Transverse colon (tissue), 4 donors: ENCODE data around the gene N4BP2L1. TPM values are rescaled to one million over a fixed set of nuclear protein-coding genes. Genes with fewer than 3 reads are reported as not detected.

Experiments
- DNase-seq: peaks from one replicate; pipeline ENCODE4 v3.0.0-alpha.2; 2019
- H3K27ac ChIP-seq, 4 donors: fragments of 200-600 bp; sonication (generic); 2 replicates each; pipeline ENCODE4 v1.5.1; 2016 to 2018; ENCODE audit warnings: inconsistent platforms in 4 of 4
- H3K27me3 ChIP-seq: fragments of 200-600 bp; sonication (generic); 2 replicates; pipeline ENCODE4 v1.5.1; 2017; ENCODE audit warnings: inconsistent platforms
- H3K36me3 ChIP-seq, 4 donors: fragments of 200-600 bp; sonication (generic); 2 replicates each; pipeline ENCODE4 v1.5.1; 2017 to 2019; ENCODE audit warnings: inconsistent platforms in 4 of 4
- H3K4me1 ChIP-seq, 4 donors: fragments of 200-600 bp; sonication (generic); 2 replicates each; pipeline ENCODE4 v1.5.1; 2017 to 2020; ENCODE audit warnings: inconsistent platforms in 4 of 4
- H3K4me3 ChIP-seq, 4 donors: fragments of 200-600 bp; sonication (generic); 1 replicate in 1 of 4; 2 replicates in 3 of 4; pipeline versions ENCODE4 v1.5.1 to v1.6.1; 2017 to 2019; ENCODE audit warnings: inconsistent platforms in 4 of 4
- H3K9me3 ChIP-seq, 2 donors: fragments of 200-600 bp; sonication (generic); 2 replicates each; pipeline ENCODE4 v1.5.1; 2017 to 2019; ENCODE audit warnings: inconsistent platforms in 2 of 2
- EP300 ChIP-seq: sonication (generic); formaldehyde crosslinking; IDR thresholded peaks from one replicate; pipeline ENCODE4 v1.6.1; 2017; ENCODE audit warnings: antibody characterized with exemption, low read depth
- POLR2A ChIP-seq: fragments of 450-650 bp; IDR thresholded peaks from one replicate; pipeline ENCODE4 v1.6.1; 2016; ENCODE audit warnings: antibody characterized with exemption, mild to moderate bottlenecking, moderate library complexity
- POLR2AphosphoS5 ChIP-seq, 3 donors: sonication (generic); formaldehyde crosslinking; IDR thresholded peaks; one replicate each; pipeline ENCODE4 v1.6.1; 2016; ENCODE audit warnings: antibody characterized with exemption in 3 of 3
- WGBS, 2 donors: methylation state at CpG; one replicate each; pipeline ENCODE4 v1.1.5; 2018; ENCODE audit warnings: low coverage in 1 of 2; 5-methylcytosine and 5-hydroxymethylcytosine counted together
- in situ Hi-C, 4 donors: fragments of 200-750 bp; cut with MboI; loops; one replicate each; pipeline versions ENCODE4 v1.15.0 to v1.15.1; 2017; ENCODE audit warnings: low sequenced_read_pairs in 3 of 4, low pct_ligation_motif_present in 1 of 4, low pct_unique_long_range_greater_than_20kb in 1 of 4
- intact Hi-C: fragments of 100-400 bp; cut with DNase I; formaldehyde crosslinking; loops from one replicate; pipeline ENCODE4 v1.15.1; 2023; ENCODE audit warnings: low total_unique reads
- total RNA-seq, 4 donors: library from RNA; depleted of rRNA; stranded (reverse); fragments of >200 nt; gene quantifications; one replicate each; pipeline ENCODE4 v1.1.0, GENCODE V29; 2016
- TF ChIP-seq, protein P1 (sequence below), 5 experiments: fragments of 200-600 bp in 3 of 5; fragments of 450-650 bp in 2 of 5; sonication (generic) in 3 of 5; IDR thresholded peaks; 1 replicate in 2 of 5; 2 replicates in 3 of 5; pipeline ENCODE4 v1.5.1; 2016 to 2017; ENCODE audit warnings: antibody characterized with exemption in 5 of 5, inconsistent platforms in 3 of 5, mild to moderate bottlenecking in 2 of 5, moderate library complexity in 1 of 5

The N4BP2L1 gene
- total RNA-seq, 4 donors from 2014 or later, result 1.5 to 25.1 (median 8.9) TPM

DNA sequence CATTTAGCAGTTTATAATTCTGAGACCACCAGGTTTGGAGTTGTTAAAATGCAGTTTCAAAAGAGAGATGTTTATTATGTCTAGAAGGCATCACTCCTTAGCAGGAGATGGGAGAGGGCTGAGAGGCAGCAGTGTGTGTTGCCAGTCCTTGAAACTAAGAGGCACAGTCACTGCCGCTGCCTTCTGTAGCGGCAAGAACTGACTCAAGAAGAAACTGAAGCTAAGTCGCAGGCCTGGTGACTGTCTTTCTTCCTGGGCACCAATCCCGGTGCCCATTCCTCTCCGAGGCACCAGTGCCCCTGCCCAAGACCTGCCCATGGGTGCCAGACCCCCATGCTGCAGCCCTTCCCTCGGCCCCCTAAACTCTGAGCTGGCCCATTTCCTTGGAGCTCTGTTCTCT, 20.1 kb downstream of the N4BP2L1 start:
- Histone ChIP-seq H3K27ac (no peak overlapping the region), H3K36me3 (peaks cover 0 to 3% (median 1%) of the 10 kb centered on the region in 4 donors), H3K4me1 (no peaks in the 10 kb centered on the region), H3K4me3 (no peak overlapping the region), H3K9me3 (no peaks in the 10 kb centered on the region), H3K27me3 (no peaks in the 10 kb centered on the region)
- 76 to 80% methylated on average over 2 to 6 of the region's 6 CpGs for WGBS, 2 donors
- no peak for DNase-seq
- TF ChIP-seq EP300 (no peak), POLR2AphosphoS5 (IDR thresholded peaks at IDR 0.05) (no peak), POLR2A (no peak)
- TF ChIP-seq, protein P1, sequence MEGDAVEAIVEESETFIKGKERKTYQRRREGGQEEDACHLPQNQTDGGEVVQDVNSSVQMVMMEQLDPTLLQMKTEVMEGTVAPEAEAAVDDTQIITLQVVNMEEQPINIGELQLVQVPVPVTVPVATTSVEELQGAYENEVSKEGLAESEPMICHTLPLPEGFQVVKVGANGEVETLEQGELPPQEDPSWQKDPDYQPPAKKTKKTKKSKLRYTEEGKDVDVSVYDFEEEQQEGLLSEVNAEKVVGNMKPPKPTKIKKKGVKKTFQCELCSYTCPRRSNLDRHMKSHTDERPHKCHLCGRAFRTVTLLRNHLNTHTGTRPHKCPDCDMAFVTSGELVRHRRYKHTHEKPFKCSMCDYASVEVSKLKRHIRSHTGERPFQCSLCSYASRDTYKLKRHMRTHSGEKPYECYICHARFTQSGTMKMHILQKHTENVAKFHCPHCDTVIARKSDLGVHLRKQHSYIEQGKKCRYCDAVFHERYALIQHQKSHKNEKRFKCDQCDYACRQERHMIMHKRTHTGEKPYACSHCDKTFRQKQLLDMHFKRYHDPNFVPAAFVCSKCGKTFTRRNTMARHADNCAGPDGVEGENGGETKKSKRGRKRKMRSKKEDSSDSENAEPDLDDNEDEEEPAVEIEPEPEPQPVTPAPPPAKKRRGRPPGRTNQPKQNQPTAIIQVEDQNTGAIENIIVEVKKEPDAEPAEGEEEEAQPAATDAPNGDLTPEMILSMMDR (IDR thresholded peaks at IDR 0.05), result no peak
- intact Hi-C loops, result no loop called here
- in situ Hi-C loops, result no loop called here

DNA sequence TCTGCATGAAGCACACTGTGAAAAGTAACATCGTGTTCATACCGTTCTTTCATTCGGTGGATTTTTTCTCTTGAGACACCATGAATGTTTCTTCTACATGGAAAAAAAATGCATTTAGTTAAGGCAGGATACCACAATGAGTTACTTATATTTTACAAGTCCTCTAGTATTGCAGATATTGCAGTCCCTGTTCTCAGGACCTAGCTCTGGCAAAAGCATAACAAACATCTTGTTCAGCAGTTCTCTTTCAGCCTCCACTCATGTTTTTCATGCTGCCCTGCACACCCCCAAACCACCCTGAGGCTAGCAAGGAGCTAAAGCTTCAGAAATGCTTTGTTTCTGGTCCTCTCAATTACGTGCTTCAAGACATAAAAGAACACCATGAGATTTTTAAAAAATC, 24.8 kb downstream of the N4BP2L1 start:
- H3K9me3 ChIP-seq, result no peaks in the 10 kb centered on the region
- intact Hi-C loops (no loop called here), in situ Hi-C loops (no loop called here)
- DNase-seq, result no peak
- H3K27ac ChIP-seq, result no peak overlapping the region
- no peaks in the 10 kb centered on the region for H3K4me1 ChIP-seq
- 92 to 94% methylated on average over 4 of the region's 4 CpGs for WGBS, 2 donors
- TF ChIP-seq POLR2AphosphoS5 (IDR thresholded peaks at IDR 0.05) (no peak), POLR2A (no peak), EP300 (no peak)
- TF ChIP-seq, protein P1 (IDR thresholded peaks at IDR 0.05), result no peak
- H3K4me3 ChIP-seq, result no peak overlapping the region
- H3K36me3 ChIP-seq, result peaks cover 0 to 7% (median 2%) of the 10 kb centered on the region in 4 donors
- H3K27me3 ChIP-seq, result no peaks in the 10 kb centered on the region

DNA sequence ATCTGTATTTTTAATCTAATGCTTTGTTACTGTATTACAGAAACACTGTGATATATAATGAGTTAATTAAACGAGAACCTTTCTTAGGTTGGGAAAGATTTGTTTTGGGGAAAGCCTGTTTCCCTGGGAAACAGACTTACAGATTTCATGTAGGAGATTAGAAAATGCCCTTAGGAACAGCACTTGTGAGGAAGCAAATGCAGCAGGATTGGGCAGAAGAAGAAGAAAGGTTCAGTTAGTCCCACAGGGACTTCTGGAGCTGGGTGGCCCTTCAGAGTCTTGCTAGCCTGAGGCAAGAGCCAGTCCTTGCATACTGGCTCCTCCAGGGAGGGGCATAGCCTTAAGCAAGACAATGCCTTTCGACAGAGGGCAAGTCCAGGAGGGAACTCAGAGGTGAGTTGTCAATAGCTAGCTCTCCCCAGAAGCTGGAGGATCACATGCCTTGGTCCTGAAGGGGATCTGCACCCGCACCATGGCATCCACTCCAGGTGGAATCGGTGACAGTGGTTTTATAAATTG, 36.8 kb downstream of the N4BP2L1 start:
- no peaks in the 10 kb centered on the region for H3K36me3 ChIP-seq
- TF ChIP-seq, protein P1 (IDR thresholded peaks at IDR 0.05), result no peak
- TF ChIP-seq POLR2A (no peak), POLR2AphosphoS5 (IDR thresholded peaks at IDR 0.05) (no peak), EP300 (no peak)
- no peak for DNase-seq
- no peaks in the 10 kb centered on the region for H3K27me3 ChIP-seq
- no peaks in the 10 kb centered on the region for H3K9me3 ChIP-seq
- H3K4me3 ChIP-seq, result no peak overlapping the region
- no peaks in the 10 kb centered on the region for H3K4me1 ChIP-seq
- 78 to 85% methylated on average over 4 of the region's 4 CpGs for WGBS, 2 donors
- intact Hi-C loops, result no loop called here
- no peak overlapping the region for H3K27ac ChIP-seq
- in situ Hi-C loops, result no loop called here

DNA sequence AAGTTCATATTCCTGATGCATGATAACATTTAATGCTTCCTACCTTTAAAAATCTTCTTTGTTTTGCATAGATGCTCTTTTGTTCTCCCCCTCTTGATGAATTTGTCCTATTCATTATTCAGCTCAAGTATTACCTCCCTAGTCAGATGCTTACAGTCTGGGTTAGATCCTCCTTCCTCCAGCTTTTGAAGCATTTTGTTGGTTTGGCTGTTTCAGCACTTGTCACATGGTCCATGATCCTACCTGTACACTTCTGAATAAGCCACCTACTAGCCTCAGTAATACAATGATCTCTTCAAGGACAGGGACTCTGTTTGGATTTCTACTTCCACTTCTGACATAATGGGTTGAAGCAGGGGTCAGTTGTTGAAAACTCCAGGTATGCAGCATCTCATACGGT, 37.4 kb downstream of the N4BP2L1 start:
- H3K27ac ChIP-seq, result no peak overlapping the region
- no peaks in the 10 kb centered on the region for H3K4me1 ChIP-seq
- TF ChIP-seq EP300, result no peak
- TF ChIP-seq, protein P1 (IDR thresholded peaks at IDR 0.05), result no peak
- TF ChIP-seq POLR2AphosphoS5 (IDR thresholded peaks at IDR 0.05), result no peak
- no peak for TF ChIP-seq POLR2A
- in situ Hi-C loops (no loop called here), intact Hi-C loops (no loop called here)
- no peak for DNase-seq
- no peak overlapping the region for H3K4me3 ChIP-seq
- WGBS, 2 donors, result 78 to 80% methylated on average over 1 of the region's 1 CpG
- no peaks in the 10 kb centered on the region for H3K36me3 ChIP-seq
- no peaks in the 10 kb centered on the region for H3K9me3 ChIP-seq
- H3K27me3 ChIP-seq, result no peaks in the 10 kb centered on the region
